HG02642 (cell line): Measurements from ENCODE around the gene DCAF16.
"Not testable (repeated sequence)": the region's sequence is repeated elsewhere in the genome, so short reads cannot be mapped to it uniquely, and the experiment has no call there.

Source experiments
- ATAC-seq: cut with Tn5 transposase; IDR thresholded peaks from one replicate; pipeline ENCODE4 v1.9.1; 2021; ENCODE audit warnings: mild to moderate bottlenecking; ENCODE audit not compliant: unreplicated experiment, poor library complexity

DCAF16 gene

DNA sequence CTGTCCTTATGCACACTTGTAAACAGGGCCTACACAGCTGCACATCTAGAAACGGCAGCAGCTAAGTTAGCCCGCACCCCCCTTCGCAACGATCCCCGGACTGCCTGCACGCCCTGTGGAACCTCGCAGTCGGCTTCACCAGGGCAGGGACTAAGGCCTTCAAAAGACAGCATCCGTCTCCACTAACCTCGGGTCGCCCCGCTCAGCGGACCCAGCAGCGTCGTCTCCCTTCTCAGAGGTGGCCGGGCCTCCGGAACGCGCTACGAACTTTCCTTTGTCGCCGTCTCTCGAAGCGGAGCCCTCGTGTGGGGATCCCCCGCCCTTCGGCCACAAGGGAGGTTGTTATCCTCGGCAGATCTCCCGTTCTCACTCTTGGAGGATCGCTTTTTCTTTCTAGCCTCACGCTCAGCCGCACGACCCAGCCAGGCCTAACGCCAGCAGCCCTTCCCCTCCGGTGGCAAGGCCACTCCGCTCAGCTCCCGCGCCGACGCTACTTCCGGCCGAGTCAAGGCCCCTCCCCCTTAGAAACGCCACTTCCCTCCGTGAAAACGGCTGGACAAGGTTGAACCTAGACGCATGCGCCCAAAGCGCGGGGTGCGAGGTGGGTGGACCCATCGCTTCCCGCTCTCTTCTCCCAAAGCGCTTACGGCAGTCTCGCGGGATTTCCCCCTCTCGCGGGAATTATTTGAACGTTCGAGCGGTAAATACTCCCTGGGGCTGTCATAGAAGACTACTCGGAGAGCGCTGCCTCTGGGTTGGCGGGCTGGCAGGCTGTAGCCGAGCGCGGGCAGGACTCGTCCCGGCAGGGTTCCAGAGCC lies at the start of gene DCAF16, which contains the start of gene NCAPG:
Gene DCAF16 (minus strand): TSS at position 498 of the 818 bp plus-strand sequence. CDS start 6,616 bp downstream, outside the sequence.
Gene NCAPG (plus strand): TSS at position 720 of the 818 bp plus-strand sequence. CDS start 99 bp downstream, outside the sequence.
- ATAC-seq = peak; percentile 92

DNA sequence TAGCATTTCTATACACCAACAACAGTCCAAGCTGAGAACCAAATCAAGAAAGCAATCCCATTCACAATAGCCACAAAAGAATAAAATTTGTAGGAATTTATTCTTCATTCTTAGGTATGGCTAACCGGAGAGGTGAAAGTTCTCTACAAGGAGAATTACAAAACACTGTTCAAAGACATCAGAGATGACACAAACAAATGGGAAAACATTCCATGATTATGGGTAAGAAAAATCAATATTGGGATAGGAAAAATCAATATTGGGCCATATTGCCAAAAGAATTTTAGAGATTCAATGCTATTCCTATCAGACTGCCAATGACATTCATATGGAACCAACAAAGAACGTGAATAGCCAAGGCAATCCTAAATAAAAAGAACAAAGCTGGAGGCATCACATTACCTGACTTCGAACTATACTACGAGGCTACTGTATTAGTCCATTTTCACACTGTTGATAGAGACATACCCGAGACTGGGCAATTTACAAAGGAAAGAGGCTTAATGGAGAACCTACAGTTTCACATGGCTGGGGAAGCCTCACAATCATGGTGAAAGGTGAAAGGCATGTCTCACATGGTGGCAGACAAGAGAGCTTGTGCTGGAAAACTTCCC lies 49.3 kb upstream of the DCAF16 start:
- ATAC-seq = no peak

DNA sequence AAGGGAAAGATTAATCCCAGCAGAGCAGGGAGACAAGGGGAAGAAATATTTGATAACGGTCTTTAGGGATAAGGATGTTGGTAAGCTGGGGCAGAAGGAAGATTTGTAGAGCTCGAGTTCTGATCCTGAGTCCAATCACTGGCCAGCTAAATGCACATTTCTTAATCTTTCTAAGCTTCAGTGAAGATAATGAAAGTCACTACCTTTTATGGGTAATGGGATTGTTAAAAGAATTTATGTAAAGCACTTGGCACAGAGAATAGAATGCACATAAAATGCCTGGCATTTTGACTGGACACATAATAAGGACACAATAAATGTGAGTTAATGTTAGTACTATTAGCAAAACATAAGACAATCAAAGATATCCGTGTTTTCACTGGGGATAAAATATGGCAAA lies 43.5 kb upstream of the DCAF16 start:
- no peak for ATAC-seq

DNA sequence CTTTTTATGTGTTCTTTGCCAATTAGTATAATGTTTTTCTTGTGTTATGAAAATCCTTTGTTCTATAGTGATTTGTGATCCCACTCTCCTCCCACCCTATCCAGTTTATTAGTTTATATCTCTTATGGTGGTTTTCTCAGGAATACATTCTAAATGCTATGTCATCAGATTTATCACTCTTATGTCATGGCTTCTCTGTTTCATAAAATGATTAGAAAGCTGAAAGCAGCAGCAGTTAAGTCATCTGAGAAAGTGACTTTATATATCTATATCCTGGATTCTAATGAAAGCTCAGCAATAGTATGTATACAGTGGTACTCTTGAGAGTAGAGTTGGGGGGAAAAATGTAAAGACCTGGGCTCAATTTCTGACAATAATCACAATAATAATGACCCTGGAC lies 41.4 kb upstream of the DCAF16 start:
- ATAC-seq = no peak

DNA sequence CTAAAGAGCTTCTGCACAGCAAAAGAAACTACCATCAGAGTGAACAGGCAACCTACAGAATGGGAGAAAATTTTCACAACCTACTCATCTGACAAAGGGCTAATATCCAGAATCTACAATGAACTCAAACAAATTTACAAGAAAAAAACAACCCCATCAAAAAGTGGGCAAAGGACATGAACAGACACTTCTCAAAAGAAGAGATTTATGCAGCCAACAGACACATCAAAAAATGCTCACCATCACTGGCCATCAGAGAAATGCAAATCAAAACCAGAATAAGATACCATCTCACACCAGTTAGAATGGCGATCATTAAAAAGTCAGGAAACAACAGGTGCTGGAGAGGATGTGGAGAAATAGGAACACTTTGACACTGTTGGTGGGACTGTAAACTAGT lies 39.7 kb upstream of the DCAF16 start:
- not testable (repeated sequence) for ATAC-seq

DNA sequence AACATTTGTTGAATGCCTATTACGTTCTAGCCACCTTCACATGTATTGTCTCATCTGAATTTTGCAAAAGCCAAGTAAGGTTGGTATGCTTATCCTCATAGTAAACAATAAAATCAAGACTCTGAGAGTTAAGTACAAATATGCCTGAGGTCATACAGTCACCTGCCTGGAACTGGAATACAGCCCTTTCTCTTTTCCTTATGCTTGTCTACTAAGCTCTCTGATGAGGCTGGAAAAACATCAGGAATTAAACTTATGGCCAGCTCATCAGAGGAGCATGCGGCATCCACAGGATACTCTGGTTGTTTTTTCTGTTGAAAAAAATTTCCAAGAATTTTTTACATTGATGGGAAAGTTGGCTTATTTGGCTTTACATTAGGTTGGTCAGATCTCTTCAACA lies 35.7 kb upstream of the DCAF16 start:
- no peak for ATAC-seq

DNA sequence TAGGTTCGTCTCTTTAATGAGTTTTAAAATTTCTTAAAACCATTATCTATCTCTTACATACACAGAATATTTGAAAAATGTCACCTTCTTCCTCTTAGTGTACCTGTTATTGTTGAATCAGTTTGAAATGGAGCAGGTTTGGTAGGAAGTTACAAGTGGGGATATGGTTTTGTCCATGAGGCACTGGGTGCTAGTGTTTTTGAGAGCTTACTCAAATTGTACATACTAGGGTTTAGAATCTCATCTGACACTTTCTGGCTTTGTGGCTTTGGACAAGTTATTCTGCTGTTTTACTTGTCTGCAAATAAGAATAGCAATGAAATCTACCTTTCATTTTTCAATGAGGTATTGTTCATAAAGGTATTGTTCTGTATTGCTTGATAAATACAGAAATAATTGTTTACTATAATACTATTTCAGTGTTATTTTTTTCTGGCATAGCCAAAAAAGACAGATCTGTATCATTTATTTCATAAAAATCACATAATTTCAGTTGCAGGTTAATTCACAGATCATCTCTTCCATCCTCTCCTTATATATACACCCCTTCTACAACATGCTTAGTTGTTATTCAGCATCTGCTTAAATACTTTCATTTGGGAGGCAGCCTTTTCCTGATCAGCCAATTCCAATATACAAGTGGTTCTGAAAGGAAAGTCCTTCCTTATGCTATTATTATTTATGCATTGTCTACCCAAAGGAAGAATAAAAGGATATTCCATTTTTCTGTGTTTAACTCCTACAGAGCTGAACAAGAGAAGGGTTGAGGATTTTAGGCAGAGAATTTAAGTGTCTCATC lies 13.5 kb upstream of the DCAF16 start:
- no peak for ATAC-seq

DNA sequence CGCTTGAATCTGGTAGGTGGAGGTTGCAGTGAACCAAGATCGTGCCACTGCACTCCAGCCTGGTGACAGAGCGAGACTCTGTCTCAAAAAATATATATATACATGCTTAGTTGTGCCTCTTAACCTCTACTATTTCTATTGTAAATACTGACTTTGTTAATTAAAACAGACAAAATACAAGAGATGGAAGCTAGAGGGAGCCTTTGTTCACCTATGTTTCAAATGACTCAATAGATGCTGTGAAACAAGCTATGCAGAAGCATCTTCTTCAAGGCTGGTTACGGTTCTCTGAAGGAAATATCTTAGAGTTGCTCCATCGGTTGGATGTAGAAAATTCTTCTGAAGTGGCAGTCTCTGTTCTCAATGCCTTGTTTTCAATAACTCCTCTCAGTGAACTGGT lies 6.5 kb upstream of the DCAF16 start:
- ATAC-seq = peak; percentile 88

DNA sequence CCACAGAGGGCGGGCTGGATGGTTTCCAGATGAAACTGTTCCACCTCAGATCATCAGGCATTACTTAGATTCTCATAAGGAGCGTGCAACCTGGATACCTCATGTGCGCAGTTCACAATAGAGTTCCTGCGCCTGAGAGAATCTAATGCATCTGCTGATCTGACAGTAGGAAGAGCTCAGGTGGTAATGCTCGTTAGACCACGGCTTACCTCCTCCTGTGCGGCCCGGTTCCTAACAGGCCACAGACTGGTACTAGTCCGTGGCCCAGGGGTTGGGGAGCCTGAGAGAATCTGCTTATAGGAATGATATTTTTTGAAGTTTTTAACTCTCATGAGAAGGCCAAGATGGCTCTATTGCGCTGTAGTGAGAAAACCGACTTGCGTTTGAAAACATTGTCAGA lies 5.6 kb upstream of the DCAF16 start:
- no peak for ATAC-seq

DNA sequence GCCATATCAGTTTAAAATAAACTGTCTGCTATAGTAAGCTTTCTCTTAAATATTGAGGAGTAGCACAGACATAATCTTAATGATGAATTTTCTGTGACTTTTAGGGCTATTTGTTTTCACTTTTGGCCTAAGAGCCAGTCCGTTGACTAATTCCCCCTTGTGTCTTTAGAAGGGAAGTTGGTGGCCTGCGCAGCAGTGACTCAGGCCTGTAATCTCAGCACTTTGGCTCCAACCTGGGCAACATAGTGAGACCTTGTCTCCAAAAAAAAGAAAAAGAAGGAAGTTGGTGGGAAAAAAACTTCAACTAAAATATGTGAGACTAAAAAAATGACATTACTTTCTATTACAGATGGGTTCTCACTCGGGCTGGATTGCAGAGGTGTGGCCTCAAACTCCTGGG lies 3.6 kb upstream of the DCAF16 start:
- no peak for ATAC-seq

DNA sequence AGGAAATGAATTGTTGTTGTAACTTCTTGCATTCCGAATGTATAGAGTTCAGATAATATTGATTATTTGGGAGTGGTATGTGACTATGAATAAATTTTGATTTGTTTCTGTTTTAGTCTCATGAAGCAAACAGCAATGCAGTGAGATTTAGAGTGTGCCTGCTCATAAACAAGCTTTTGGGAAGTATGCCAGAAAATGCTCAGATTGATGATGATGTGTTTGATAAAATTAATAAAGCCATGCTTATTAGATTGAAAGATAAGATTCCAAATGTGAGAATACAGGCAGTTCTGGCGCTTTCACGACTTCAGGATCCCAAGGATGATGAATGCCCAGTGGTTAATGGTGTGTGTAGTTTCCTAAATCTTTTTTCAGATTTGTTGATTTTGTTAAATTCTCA lies 2.2 kb upstream of the DCAF16 start:
- ATAC-seq = no peak

DNA sequence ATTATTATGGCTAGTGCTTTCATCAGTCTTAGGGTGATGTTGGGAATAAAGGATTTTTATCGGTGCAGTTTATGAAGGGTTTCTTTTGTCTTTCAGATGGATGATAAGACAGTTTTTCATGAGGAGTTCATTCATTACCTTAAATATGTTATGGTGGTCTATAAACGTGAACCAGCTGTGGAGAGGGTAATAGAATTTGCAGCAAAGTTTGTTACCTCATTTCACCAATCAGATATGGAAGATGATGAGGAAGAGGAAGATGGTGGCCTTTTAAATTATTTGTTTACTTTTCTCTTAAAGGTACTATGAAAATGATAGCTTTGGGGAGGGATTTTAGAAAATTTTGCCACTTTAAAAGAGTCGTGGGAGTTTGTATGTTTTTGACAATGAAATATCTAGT lies 1.6 kb upstream of the DCAF16 start:
- no peak for ATAC-seq

DNA sequence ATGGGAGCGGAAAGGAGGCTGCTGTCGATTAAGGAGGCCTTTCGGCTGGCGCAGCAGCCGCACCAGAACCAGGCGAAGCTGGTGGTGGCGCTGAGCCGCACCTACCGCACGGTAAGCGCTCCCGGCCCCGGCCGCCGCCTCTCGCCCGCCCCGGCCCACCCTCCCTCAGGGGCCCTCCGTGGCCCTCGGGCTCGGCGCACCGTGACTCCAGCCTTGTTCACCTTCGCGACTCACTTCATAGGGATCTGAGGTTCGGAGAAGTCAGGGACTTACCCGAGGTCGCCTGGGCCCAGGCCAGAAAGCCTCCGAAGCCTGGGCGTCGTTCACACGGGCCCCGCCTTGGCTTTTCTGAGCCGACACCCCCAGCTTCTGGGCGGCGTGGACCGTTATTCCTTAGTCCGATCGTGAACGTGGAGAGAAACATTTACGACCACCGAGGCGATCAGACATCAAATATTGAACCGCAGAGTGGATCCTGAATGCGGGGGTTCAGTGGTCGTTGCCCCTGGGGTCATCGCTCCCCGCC lies 584 bp upstream of the DCAF16 start:
- ATAC-seq = peak; percentile 36

DNA sequence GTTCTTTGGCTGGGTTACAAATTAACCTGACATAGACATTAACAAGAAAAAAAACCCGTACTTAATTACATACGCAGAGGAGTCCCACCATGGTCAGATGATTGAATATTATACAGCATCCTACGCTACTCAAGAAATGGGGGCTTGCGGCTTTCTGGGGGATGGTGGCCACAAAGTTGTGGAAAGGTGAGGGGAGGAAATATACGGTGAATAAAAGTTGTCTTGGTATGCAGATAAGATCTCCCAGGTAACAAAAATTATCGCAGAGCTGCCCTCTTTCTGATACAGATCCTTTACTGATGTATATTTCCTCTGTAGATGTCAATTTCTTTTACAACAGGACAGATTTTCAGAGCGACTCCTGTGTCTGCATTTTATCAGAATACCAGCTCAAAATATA lies 890 bp downstream of the DCAF16 start:
- ATAC-seq = no peak

DNA sequence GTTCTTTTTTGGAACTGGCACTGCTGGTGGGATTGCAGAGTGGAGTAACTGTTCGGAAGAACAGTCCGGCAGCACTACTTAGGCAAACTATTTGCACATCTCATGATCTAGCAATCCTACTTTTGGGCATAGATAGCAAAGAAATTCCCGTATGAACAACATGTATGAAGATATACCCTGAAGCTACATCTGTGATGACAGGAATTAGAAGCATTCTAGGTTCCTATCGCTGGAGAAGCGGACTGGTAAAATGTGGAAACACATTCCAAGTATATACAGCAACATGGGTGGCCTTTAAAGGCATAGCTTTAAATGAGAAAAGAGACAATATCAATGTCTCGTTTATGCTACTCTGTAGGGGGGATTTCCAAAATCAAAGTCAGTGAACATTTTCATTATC lies 3.1 kb downstream of the DCAF16 start:
- no peak for ATAC-seq

DNA sequence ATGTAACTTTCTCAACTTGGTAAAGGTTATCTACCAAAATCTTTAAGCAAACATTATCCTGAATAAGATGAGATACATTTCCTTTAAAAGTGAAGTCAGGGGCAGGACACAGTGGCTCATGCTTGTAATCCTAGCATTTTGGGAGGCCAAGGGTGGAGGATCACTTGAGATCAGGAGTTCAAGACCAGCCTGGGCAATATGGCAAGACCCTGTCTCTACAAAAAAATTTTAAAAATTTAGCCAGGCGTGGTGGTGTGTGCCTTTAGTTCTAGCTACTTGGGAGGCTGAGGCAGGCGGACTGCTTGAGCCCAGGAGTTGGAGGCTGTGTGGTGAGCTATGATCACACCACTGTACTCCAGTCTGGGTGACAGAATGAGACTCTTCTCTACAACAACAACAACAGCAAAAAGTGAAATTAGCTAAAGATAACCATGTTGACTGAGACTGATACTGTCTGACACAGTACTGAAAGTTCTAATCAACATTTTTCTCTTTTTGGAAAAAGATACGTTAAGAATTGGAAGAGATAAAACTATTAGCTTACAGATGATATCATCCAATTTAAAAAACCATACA lies 4.9 kb downstream of the DCAF16 start:
- no peak for ATAC-seq

DNA sequence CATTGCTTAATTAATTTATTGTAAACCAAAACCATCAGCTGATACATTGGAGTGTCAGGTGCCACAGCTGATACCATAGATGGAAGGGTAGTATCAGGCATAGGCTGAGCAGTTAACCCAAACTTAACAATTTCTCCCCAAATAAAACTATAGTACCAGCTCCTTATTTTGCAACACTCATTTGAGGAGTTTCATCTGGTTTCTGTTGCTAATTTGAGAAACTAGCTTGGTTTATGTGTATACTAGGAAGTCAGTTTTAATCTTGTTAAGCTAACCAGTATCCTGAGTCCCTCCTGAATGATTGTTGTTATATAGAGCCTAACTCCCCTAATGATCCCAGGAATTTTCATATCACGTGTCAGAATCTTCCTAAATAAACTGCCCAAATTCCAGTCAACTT lies 12.7 kb downstream of the DCAF16 start:
- ATAC-seq = no peak

DNA sequence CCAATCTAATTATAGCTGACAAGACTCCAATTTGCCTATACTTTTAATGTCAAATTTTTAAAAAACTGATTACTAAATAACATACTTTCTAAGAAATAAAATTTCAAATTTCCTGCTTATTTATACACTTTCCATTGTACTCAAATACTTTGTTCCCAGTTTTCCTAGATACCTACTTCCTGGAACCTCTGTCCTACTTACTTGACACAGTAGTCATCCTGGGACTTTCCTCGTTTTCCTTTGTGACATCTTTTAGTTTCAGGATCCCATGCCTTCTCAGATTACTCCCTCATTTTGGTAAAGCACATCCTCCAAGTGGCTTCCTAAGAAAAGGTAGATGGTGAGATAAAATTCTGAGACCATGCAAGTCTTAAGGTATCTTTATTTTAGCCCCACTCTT lies 15.8 kb downstream of the DCAF16 start:
- ATAC-seq = no peak

DNA sequence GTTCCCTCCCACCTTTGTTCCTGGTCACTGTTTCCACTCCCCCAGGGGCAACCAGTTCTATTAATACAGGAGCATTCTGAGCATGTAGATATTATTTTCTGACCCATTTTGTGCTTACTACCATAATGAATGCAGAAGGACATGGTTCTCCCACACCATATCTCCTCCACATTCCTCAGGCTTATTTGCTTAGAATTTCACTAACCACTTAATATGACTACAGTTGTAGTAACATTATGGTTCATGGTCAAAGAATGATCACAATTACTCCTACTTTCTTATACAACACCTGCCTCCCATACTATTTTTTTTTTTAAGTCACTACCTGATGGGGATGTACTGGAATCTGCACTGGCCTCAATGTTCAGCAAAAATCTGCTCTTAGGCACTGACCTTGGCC lies 21.6 kb downstream of the DCAF16 start:
- no peak for ATAC-seq

DNA sequence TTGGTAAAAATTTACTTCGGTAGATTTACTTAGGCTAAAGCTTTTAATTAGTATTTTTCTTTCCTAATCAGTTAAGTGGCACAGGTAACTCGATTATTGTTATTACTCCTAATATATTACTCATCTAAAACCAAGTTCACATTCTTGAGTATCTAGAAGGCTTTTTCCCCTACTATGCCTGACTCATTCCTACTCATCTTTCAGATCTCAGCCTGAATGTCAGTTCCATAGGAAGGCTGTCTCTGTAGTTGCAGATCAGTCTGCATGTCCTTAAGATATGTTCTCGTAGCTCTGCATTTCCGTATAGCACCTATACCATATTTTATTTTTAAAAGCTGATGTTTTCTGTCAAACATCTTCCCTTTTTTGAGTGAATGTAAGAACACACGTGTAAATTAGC lies 23.2 kb downstream of the DCAF16 start:
- no peak for ATAC-seq

DNA sequence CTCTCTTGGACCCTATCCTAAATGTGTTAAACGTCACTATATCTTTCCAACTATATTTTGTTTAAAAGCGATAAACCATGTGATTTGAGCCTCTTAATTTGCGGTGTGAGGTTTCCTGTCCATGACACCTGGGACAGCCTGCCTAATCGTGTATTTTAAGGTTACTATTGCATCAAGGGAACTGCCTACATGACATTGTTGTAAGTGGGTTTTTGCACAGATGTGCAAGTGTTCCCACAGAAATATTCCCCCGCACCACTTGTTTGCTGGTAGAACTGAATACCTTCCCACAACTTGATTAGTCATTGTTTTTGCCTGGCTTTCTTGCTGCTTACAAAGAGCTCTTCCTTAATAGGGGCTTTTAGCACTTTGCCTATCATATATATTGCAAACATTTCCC lies 24.0 kb downstream of the DCAF16 start:
- ATAC-seq = no peak
